ENCODE data around the gene ZNF277.

- TF ChIP-seq CTCF (IDR thresholded peaks at IDR 0.05): no peak
- TF ChIP-seq POLR2A (IDR thresholded peaks at IDR 0.05): no peak
Measured at GRCh38 chr7:112263519-112263918, 57.0 kb downstream of the ZNF277 start.
